Thoracic aorta (tissue), 2 donors: Measurements from ENCODE around the gene RNF17. TPM values are rescaled to one million over a fixed set of nuclear protein-coding genes. Genes with fewer than 3 reads are reported as not detected.

ENCODE experiments used
- ATAC-seq: fragments of 150-250 bp; one replicate; pipeline ENCODE4 v1.8.0; 2017; ENCODE audit warnings: low read depth; ENCODE audit not compliant: insufficient number of reproducible peaks, low FRiP score
- DNase-seq: peaks from one replicate; pipeline ENCODE4 v3.0.0-alpha.2; 2020; ENCODE audit warnings: low spot score
- H3K27ac ChIP-seq, 2 donors: fragments of 200-600 bp; sonication (generic); 1 replicate in 1 of 2; 2 replicates in 1 of 2; pipeline ENCODE4 v1.5.1; 2016; ENCODE audit warnings: mild to moderate bottlenecking in 2 of 2, moderate library complexity in 2 of 2
- H3K27me3 ChIP-seq: fragments of 200-600 bp; sonication (generic); replicated peaks from 2 replicates; pipeline ENCODE4 v1.6.0; 2016; ENCODE audit warnings: mild to moderate bottlenecking; ENCODE audit not compliant: insufficient read depth
- H3K36me3 ChIP-seq: fragments of 200-600 bp; sonication (generic); one replicate; pipeline ENCODE4 v1.5.1; 2016
- H3K4me1 ChIP-seq, 2 donors: fragments of 200-600 bp; sonication (generic); 1 replicate in 1 of 2; 2 replicates in 1 of 2; pipeline versions ENCODE4 v1.5.1 to v1.6.0; 2016; ENCODE audit warnings: low read depth in 2 of 2, mild to moderate bottlenecking in 1 of 2; ENCODE audit not compliant: control insufficient read depth in 1 of 2
- H3K4me3 ChIP-seq: fragments of 200-600 bp; sonication (generic); 2 replicates; pipeline ENCODE4 v1.5.1; 2016; ENCODE audit warnings: mild to moderate bottlenecking
- H3K9me3 ChIP-seq: fragments of 200-600 bp; sonication (generic); 2 replicates; pipeline ENCODE4 v1.5.1; 2016
- total RNA-seq, 2 donors: library from RNA; depleted of rRNA; stranded (reverse); fragments of >200 nt; gene quantifications; one replicate each; pipeline versions ENCODE4 v1.1.0 to v1.2.3, GENCODE V29; 2016
- TF ChIP-seq, protein P1 (sequence below): fragments of 200-600 bp; sonication (generic); IDR thresholded peaks from one replicate; pipeline ENCODE4 v1.5.1; 2019; ENCODE audit warnings: antibody characterized with exemption

Gene RNF17
- total RNA-seq, 2 donors from 2014 or later, result not detected

DNA sequence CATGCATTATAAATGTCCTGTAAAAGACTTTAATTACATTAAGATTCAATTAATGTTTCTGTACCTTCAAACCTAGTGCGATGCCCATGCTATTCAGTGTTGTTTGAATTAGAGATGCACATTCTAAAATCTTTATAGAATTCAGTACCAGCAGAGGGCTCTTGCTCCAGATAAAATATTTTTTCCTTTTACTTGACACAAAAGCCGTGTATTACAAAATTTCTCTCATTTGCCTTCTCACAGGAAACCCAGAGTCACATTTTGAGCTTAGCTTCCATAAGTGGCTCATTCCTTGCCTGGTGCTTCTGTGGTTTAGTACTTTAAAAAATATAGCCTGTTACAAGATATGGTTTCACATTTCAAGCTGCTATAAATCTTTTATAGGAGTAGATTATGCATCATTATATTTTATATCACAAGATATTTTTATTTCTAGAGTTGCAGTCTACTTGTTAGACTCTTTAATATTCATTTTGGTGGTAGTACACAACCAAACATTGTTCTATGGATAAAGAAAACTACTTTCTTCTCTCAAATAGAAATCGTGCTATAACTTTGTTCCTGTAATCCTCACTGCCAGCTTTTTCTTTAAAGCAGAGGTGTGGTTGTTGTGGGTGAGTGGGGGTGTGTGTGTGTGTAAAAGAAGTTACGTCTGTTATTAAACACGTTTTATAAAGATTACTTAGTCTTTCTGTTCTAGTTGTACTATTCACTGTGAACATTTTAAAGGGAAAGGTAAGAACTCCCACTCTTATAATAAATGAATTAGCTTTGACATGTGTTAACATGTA lies 101.4 kb downstream of the RNF17 start:
- no peak for ATAC-seq

GRCh38 chr13:24866488-24866887 lies 102.5 kb downstream of the RNF17 start:
- Histone ChIP-seq H3K27ac (no peak overlapping the region), H3K36me3 (no peaks in the 10 kb centered on the region), H3K9me3 (no peaks in the 10 kb centered on the region), H3K4me1 (no peaks in the 10 kb centered on the region), H3K27me3 (no peaks in the 10 kb centered on the region), H3K4me3 (no peak overlapping the region)
- TF ChIP-seq, protein P1, sequence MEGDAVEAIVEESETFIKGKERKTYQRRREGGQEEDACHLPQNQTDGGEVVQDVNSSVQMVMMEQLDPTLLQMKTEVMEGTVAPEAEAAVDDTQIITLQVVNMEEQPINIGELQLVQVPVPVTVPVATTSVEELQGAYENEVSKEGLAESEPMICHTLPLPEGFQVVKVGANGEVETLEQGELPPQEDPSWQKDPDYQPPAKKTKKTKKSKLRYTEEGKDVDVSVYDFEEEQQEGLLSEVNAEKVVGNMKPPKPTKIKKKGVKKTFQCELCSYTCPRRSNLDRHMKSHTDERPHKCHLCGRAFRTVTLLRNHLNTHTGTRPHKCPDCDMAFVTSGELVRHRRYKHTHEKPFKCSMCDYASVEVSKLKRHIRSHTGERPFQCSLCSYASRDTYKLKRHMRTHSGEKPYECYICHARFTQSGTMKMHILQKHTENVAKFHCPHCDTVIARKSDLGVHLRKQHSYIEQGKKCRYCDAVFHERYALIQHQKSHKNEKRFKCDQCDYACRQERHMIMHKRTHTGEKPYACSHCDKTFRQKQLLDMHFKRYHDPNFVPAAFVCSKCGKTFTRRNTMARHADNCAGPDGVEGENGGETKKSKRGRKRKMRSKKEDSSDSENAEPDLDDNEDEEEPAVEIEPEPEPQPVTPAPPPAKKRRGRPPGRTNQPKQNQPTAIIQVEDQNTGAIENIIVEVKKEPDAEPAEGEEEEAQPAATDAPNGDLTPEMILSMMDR, result no peak
- ATAC-seq (no peak), DNase-seq (no peak)

More for the DNA sequence above, 101.4 kb downstream of the RNF17 start:
- no peaks in the 10 kb centered on the region for H3K9me3 ChIP-seq
- TF ChIP-seq, protein P1, result peak; percentile 13
- no peak for DNase-seq
- no peak overlapping the region for H3K27ac ChIP-seq
- H3K4me3 ChIP-seq, result no peak overlapping the region
- H3K36me3 ChIP-seq, result no peaks in the 10 kb centered on the region
- H3K27me3 ChIP-seq, result no peaks in the 10 kb centered on the region
- no peaks in the 10 kb centered on the region for H3K4me1 ChIP-seq

GRCh38 chr13:24868874-24869273 lies 104.9 kb downstream of the RNF17 start:
- H3K4me3 ChIP-seq, result no peak overlapping the region
- H3K9me3 ChIP-seq, result no peaks in the 10 kb centered on the region
- no peak for ATAC-seq
- no peak overlapping the region for H3K27ac ChIP-seq
- H3K36me3 ChIP-seq, result no peaks in the 10 kb centered on the region
- H3K27me3 ChIP-seq, result no peaks in the 10 kb centered on the region
- TF ChIP-seq, protein P1, result no peak
- H3K4me1 ChIP-seq, result no peaks in the 10 kb centered on the region
- no peak for DNase-seq

DNA sequence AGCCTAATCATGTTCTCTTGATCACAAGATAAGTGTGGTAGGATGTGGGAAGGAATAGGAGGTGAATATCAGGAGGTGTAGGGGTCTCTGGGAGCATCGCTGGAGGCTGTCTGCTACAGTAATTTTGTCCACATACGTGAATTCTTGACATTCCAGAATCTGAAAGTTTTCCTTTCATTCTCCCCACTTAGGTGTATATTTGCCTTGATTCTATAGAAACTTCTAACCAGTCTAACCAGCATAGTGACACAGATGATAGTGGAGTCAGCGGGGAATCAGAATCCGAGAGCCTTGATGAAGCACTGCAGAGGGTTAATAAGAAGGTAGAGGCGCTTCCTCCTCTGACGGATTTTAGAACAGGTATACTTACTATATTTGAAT lies 106.4 kb downstream of the RNF17 start:
- H3K36me3 ChIP-seq, result no peaks in the 10 kb centered on the region
- H3K4me1 ChIP-seq, result no peaks in the 10 kb centered on the region
- no peaks in the 10 kb centered on the region for H3K9me3 ChIP-seq
- no peaks in the 10 kb centered on the region for H3K27me3 ChIP-seq
- no peak for ATAC-seq
- no peak overlapping the region for H3K4me3 ChIP-seq
- DNase-seq, result no peak
- H3K27ac ChIP-seq, result no peak overlapping the region
- TF ChIP-seq, protein P1, result no peak

GRCh38 chr13:24875566-24875965 lies 111.6 kb downstream of the RNF17 start:
- no peaks in the 10 kb centered on the region for H3K4me1 ChIP-seq
- TF ChIP-seq, protein P1, result no peak
- H3K9me3 ChIP-seq, result no peaks in the 10 kb centered on the region

More at GRCh38 chr13:24875566-24875965, 111.6 kb downstream of the RNF17 start:
- Histone ChIP-seq H3K27me3 (no peaks in the 10 kb centered on the region), H3K4me3 (no peak overlapping the region), H3K36me3 (no peaks in the 10 kb centered on the region), H3K27ac (no peak overlapping the region)
- ATAC-seq (no peak), DNase-seq (no peak)
